SU-DHL-6 (cell line): ENCODE data around the gene AQP1.

Experiments
- H2AFZ ChIP-seq: fragments of 200-600 bp; sonication (generic); 2 replicates; pipeline ENCODE4 v1.6.1; 2014; ENCODE audit warnings: low read depth, mild to moderate bottlenecking, moderate library complexity, mixed read lengths, antibody characterized with exemption, low read length; ENCODE audit not compliant: severe bottlenecking
- H3F3A ChIP-seq: fragments of 200-600 bp; shearing (Covaris generic); 2 replicates; pipeline ENCODE4 v1.6.0; 2016; ENCODE audit warnings: antibody characterized with exemption, mild to moderate bottlenecking; ENCODE audit not compliant: insufficient read depth
- H3K27ac ChIP-seq: fragments of 200-600 bp; sonication (generic); 2 replicates; pipeline ENCODE4 v1.5.1; 2016; ENCODE audit warnings: low read depth, mild to moderate bottlenecking, low read length, moderate library complexity, mixed read lengths
- H3K27me3 ChIP-seq: fragments of 200-600 bp; sonication (generic), shearing (Covaris generic); 2 replicates; pipeline ENCODE4 v1.6.0; 2014; ENCODE audit warnings: mild to moderate bottlenecking, low read length
- H3K36me3 ChIP-seq: fragments of 200-600 bp; sonication (generic); 2 replicates; pipeline ENCODE4 v1.6.1; 2014; ENCODE audit warnings: mild to moderate bottlenecking, low read length, mixed read lengths
- H3K4me2 ChIP-seq: fragments of 300-600, 200-600 bp; shearing (Covaris generic), sonication (generic); 2 replicates; pipeline ENCODE4 v1.6.0; 2014; ENCODE audit warnings: low read length, low read depth, mild to moderate bottlenecking; ENCODE audit not compliant: poor library complexity, severe bottlenecking
- H3K4me3 ChIP-seq: fragments of 200-600 bp; sonication (generic); 2 replicates; pipeline ENCODE4 v1.5.1; 2014; ENCODE audit warnings: antibody characterized with exemption, low read length, mild to moderate bottlenecking, mixed read lengths; ENCODE audit not compliant: insufficient read depth, poor library complexity, severe bottlenecking
- H3K79me2 ChIP-seq: fragments of 200-600 bp; sonication (generic); 2 replicates; pipeline ENCODE4 v1.6.1; 2014; ENCODE audit warnings: mild to moderate bottlenecking, low read length, moderate library complexity; ENCODE audit not compliant: insufficient read depth
- H3K9ac ChIP-seq: fragments of 200-600 bp; sonication (generic); 2 replicates; pipeline ENCODE4 v1.7.0; 2014; ENCODE audit warnings: mild to moderate bottlenecking, low read length
- H3K9me2 ChIP-seq: fragments of 200-600 bp; sonication (generic); replicated peaks from 2 replicates; pipeline ENCODE4 v1.6.1; 2014; ENCODE audit warnings: low read length; ENCODE audit not compliant: insufficient read depth
- H3K9me3 ChIP-seq: fragments of 200-600 bp; sonication (generic); 2 replicates; pipeline ENCODE4 v1.6.1; 2014; ENCODE audit warnings: low read length, mixed read lengths; ENCODE audit not compliant: insufficient read depth
- H4K20me1 ChIP-seq: fragments of 200-600 bp; sonication (generic); 2 replicates; pipeline ENCODE4 v1.6.1; 2014; ENCODE audit warnings: low read depth, mild to moderate bottlenecking, antibody characterized with exemption, low read length, moderate library complexity, mixed read lengths
- EZH2phosphoT487 ChIP-seq: fragments of 200-600 bp; sonication (generic), shearing (Covaris generic); conservative IDR thresholded peaks from 2 replicates; pipeline ENCODE4 v1.6.1; 2018; ENCODE audit warnings: mild to moderate bottlenecking, antibody characterized with exemption, low read length, moderate library complexity, mixed read lengths
- TF ChIP-seq, protein P1 (sequence below): fragments of 200-600 bp; sonication (generic); IDR thresholded peaks from one replicate; pipeline ENCODE4 v1.5.1; 2017; ENCODE audit warnings: antibody characterized with exemption, mild to moderate bottlenecking, low read length, moderate library complexity; ENCODE audit not compliant: insufficient read depth, poor library complexity, severe bottlenecking

Gene AQP1

DNA sequence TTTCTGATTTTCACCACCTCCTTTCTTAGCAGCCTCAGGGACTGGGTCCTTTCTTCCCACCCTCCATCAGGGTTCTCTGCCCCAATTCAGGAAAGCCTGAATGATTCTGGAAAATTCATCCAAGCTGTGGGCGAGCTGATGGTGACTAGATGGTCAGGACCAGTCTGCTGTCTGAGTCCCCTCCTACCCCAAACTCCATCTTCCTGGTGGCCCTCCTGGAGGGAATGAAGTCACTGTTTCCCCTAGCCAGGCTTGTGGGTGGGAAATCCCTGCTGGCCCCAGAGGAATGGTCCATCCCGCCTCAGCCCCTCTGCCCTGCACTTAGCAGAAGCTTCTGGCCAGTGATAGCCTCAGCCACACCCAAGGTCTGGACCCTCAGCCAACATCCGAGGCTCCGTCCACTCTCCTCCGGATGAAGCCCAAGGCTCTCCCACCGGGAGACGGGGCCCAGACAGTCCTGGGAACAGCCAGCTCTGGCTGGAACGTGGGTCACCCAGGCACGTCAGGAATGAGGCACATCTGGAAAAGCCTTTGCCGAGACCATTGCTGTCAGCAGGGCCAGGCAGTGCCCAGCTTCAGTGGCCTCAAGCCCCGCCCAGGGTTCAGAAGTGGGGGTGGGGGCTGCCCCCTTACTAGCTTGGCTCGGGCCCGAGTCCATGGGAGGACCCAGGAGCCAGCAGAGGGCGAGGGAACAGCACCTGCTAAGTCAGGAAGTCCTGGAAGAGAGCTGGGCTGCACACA is 4.0 kb upstream of the AQP1 start:
- H3K4me2 ChIP-seq: no peak overlapping the region
- no peaks in the 10 kb centered on the region for H3K9me3 ChIP-seq
- no peak overlapping the region for H3K4me3 ChIP-seq
- H3F3A ChIP-seq: no peaks in the 10 kb centered on the region
- no peaks in the 10 kb centered on the region for H3K36me3 ChIP-seq
- H3K27me3 ChIP-seq: no peaks in the 10 kb centered on the region
- no peak overlapping the region for H3K9ac ChIP-seq
- TF ChIP-seq EZH2phosphoT487: no peak
- TF ChIP-seq, protein P1, sequence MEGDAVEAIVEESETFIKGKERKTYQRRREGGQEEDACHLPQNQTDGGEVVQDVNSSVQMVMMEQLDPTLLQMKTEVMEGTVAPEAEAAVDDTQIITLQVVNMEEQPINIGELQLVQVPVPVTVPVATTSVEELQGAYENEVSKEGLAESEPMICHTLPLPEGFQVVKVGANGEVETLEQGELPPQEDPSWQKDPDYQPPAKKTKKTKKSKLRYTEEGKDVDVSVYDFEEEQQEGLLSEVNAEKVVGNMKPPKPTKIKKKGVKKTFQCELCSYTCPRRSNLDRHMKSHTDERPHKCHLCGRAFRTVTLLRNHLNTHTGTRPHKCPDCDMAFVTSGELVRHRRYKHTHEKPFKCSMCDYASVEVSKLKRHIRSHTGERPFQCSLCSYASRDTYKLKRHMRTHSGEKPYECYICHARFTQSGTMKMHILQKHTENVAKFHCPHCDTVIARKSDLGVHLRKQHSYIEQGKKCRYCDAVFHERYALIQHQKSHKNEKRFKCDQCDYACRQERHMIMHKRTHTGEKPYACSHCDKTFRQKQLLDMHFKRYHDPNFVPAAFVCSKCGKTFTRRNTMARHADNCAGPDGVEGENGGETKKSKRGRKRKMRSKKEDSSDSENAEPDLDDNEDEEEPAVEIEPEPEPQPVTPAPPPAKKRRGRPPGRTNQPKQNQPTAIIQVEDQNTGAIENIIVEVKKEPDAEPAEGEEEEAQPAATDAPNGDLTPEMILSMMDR: no peak
- H3K9me2 ChIP-seq: no peaks in the 10 kb centered on the region
- no peak overlapping the region for H3K27ac ChIP-seq
- no peaks in the 10 kb centered on the region for H4K20me1 ChIP-seq
- no peaks in the 10 kb centered on the region for H3K79me2 ChIP-seq
- H2AFZ ChIP-seq: no peak overlapping the region

DNA sequence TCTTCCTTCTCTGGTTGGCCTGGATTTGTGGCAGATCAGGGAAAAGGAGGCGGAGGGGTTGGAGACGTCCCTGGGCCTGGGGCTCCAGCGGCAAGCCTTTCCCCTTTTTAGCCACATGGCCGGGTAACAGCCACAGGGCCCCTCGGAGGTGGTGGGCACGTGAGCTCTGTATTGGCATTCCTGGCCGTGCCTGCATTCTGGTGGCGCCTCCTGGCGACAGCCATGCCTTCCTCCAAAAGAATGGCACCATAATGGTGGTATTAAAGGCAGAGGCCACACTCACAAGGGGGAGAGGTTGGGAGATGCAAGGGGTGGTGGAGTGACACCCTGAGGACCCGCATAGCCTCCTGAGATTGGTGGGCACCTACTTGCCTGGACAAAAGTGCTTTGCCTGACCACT is 3.0 kb upstream of the AQP1 start:
- no peaks in the 10 kb centered on the region for H3K36me3 ChIP-seq
- H3K79me2 ChIP-seq: no peaks in the 10 kb centered on the region
- H3K9me2 ChIP-seq: no peaks in the 10 kb centered on the region
- no peak overlapping the region for H3K4me3 ChIP-seq
- no peak overlapping the region for H3K4me2 ChIP-seq
- no peaks in the 10 kb centered on the region for H3F3A ChIP-seq
- H3K9ac ChIP-seq: no peak overlapping the region
- TF ChIP-seq, protein P1: peak; percentile 55
- no peak for TF ChIP-seq EZH2phosphoT487
- no peaks in the 10 kb centered on the region for H3K27me3 ChIP-seq
- no peaks in the 10 kb centered on the region for H4K20me1 ChIP-seq
- no peak overlapping the region for H3K27ac ChIP-seq
- no peak overlapping the region for H2AFZ ChIP-seq
- no peaks in the 10 kb centered on the region for H3K9me3 ChIP-seq

DNA sequence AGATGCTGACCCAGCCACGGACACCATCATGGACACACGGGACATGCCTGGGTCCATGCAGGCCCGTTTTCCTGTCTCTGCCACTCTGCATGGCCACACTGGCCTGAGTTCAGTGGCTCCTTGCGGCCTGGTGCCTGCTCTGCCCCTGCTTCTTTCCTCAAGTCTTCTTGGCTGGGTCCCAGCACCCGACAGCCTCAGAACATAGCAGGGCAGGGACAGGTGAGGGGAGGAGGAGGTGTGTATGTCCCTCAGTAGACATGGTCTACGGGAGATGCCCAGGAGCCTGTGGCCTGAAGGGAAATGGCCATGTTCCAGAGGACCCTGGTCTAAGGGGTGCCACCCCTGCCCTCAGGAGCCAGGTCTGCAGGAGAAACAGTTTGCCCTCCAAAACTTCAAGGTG is 2.2 kb upstream of the AQP1 start:
- no peak for TF ChIP-seq EZH2phosphoT487
- TF ChIP-seq, protein P1: no peak
- no peak overlapping the region for H3K27ac ChIP-seq
- H3K9ac ChIP-seq: no peak overlapping the region
- no peaks in the 10 kb centered on the region for H3F3A ChIP-seq
- no peak overlapping the region for H3K4me2 ChIP-seq
- no peaks in the 10 kb centered on the region for H3K27me3 ChIP-seq
- H3K9me3 ChIP-seq: no peaks in the 10 kb centered on the region
- H3K4me3 ChIP-seq: no peak overlapping the region
- no peaks in the 10 kb centered on the region for H3K79me2 ChIP-seq
- H3K9me2 ChIP-seq: no peaks in the 10 kb centered on the region
- H3K36me3 ChIP-seq: no peaks in the 10 kb centered on the region
- no peaks in the 10 kb centered on the region for H4K20me1 ChIP-seq
- no peak overlapping the region for H2AFZ ChIP-seq
